HG03097 (cell line): ENCODE results near the gene KCNA5.

Experiments
- ATAC-seq: cut with Tn5 transposase; IDR thresholded peaks from one replicate; pipeline ENCODE4 v1.9.1; 2021; ENCODE audit not compliant: unreplicated experiment, low FRiP score

The KCNA5 gene

DNA sequence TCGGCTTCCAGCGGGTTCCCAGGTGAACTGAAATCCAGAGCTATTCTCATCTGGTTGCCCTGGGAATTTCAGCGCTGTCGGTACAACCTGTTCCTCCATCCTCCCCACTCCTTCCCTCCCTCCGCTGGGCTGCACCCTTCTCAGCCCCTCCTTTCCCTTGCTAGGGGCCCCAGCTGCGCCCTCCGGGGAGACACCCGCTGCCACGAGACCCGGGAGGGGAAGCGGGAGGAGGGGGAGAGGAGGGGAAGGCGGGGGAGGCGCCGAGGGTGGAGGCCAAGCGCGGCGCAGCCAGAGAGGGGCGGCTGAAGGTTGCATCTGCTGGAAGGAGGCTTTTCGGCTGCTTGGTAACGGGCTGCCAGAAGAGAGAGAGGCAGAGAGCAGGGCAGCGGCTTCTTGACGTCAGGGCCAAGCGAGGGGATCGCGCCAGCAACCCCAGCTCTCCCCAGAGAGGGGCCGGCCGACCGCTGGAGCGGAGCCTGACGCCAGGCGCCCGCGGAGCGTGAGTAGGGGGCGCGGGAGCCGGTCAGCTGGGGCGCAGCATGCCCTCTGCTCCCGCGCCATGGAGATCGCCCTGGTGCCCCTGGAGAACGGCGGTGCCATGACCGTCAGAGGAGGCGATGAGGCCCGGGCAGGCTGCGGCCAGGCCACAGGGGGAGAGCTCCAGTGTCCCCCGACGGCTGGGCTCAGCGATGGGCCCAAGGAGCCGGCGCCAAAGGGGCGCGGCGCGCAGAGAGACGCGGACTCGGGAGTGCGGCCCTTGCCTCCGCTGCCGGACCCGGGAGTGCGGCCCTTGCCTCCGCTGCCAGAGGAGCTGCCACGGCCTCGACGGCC lies at the start of gene KCNA5:
KCNA5 (plus strand) TSS at position 291 of the 831 bp plus-strand sequence; CDS start at position 560, 269 bp downstream.
- no peak for ATAC-seq

DNA sequence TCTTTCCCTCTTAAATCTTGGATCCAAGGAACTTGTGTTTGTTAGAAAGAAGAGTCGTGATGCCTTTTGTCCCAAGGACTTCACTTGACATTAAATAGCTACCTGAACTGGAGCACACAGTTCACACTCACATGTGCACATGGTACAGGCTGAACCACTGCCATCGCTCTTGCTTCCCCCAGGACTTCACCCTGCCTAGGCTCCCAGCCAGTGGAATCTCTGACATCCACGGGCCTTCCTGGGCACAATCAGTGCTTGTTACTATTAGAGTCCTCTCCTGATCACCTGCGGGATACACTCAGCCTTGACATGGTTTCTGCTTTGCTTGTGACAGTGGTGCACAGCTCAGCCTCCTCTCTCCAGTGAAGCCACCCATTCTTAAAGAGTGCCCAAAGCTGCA lies 49.1 kb upstream of the KCNA5 start:
- ATAC-seq: no peak

DNA sequence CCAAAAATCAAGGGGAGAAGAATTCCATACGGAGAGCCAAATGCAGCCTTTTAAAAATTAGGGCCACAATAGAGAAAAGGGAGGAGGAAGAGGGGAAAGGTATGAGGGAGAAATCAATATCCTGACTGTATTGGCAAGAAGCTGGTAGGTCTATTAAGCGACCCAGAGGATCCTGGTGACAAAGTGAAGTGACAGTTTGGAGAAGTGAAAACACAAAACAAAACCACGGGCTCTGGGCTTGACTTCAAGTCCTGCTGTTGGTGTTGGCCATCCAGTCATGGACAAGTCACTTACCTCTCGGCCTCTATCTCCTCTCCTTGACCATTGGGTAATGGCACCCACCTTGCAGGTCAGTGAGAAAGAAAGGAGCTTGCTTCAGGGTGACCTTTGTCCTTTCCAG lies 47.0 kb upstream of the KCNA5 start:
- ATAC-seq: no peak

DNA sequence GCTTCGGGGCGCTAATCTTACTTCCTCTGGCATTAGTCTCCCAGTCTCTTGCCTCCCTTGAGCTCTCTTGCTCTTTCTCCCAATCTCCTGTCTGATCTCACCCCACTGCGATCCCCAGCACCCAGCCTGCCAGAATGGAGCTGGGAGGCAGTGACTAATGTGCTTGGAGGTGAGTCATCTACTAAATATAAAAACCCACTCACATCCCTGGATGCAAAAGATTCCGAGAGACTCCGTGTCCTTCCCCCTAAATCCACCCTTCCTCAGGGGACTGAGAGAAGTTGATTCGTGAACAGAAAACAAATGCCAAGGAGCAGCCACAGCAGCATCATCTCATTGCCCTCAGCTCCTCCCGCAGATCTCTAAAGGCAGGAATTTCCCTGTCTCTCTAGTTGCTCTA lies 45.7 kb upstream of the KCNA5 start:
- ATAC-seq: no peak

DNA sequence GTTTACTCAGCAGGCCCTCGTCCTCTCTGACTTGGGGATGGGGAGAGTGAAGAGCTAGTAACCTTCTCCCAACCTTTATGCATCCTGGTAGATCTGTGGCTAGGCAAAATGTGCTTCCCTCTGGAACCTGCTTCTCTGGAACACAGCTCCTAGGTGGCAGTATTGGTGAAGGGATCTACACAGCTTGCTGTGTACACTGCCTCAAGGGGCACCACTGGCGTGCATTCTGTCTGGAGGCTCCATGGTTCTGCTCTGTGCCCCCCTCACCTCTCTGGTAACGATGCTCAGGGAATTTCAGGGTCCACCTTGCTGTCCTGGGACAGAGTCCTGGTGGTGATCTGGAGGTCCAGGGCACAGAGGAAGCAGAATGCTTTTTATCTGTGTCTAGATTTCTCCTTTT lies 43.5 kb upstream of the KCNA5 start:
- no peak for ATAC-seq

DNA sequence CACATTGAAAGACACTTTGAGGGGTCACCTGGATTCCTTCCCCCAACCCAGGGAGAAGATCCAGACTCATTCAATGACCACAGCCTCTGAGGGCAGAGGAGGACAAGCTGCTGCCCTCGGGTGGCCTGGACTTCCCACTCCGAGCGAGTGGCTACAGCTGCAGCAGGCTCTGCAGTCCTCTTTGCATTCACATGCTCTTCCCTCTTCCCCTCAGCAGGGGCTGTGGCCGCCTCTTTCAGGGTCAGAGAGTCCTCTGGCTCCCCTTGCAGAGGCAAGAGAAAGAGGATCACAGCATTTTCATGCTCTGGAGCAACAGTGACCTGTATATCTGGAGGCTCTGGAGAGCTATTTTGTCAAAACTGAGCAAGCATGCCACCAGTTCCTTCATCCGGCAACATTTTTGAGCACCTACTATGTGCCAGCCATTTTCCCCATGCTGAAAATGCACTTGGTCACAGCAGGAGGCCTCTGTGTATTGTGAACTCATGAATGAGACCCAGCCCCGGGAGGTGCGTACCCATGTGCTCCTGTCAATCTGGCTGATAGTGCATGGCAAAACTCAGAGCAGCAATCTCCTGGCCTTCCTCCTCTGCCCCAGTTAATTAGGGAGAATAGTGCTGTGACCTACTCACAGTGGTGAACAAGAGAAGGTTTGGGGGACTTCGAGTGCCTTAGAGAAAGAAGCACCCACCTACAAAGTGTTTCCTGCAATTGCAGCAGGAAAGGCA lies 42.9 kb upstream of the KCNA5 start:
- no peak for ATAC-seq

DNA sequence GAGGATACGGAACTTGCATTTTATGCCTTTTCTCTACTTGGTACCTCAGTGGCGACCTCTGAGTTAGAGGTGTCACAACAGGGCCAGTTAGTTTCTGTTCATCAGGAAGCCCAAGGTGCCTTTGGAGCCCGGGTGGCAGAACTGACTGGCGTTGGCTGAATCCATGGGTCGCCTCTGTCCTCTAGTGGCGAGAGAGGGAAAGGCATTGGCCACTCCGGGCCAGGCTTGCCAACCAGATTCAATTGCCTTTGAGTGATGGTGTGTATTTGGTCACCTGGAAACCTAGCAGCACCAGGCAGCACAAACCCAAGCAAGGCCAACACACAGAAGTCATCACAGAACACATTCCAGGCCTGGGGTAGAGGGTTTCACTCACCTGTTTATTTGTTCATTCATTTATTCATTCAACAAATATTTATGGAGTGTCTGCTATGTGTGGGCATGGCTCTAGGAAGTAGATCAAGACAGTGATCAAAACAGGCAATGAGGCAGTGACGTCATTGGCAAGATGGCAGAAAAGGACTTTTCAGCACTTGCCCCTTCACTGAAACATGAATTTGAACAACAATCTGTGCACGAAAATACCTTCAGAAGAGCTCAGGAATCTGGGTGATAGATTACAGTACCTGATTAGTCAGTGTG lies 40.5 kb upstream of the KCNA5 start:
- ATAC-seq: no peak

DNA sequence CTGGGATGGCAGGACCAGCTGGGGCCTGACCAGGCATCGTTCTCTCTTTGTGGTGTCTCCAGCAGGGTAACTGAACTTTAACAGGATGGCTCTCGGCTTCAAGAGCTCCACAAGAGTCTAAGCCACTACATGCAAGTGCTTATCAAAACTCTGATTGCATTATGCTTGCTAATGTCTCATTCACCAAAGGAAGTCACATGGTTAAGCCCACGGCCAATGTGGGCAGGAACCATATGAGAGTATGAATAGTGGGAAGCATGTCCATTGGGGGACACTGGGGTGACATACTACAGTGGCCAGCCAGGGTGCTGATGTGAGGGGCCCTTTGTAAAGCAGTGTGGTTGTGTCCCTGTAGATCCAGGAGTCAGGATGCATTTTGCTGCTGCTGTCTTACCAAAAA lies 35.0 kb upstream of the KCNA5 start:
- no peak for ATAC-seq

DNA sequence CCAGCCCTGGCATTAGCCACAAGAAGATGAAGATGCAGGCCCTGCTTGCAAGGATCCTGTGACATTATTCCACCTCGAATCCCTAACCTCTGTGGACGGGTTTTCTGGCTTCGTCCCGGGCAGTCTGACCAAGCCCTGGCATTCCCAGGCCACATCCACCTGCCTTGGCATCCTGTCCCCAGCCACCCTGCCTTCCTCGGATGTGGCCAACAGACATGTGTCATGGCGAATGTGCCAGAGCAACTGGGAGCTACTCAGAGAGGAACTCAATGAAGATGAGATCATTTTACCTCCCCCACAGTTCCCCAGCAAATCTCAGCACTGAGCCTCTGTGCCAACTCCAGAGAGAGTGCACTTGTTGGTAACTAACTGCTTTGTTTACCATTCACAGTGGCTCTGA lies 33.5 kb upstream of the KCNA5 start:
- ATAC-seq: no peak

DNA sequence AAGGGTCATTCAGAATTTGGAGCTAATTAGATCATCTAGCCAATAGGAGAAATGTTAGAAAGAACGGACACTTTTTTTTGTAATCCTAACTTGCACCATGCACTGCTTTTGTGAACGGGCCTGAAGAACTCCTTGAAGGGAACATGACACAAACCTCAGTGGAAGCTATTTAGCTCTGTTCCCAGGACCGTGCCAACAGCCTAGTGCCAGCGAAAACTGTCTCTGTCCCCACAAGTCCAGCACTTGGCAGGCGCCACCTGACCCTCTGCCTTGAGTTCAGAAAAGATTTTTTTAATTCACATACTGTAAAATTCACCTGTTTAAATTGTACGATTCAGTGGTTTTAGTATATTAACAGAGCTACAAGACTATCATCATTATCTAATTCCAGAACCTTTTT lies 31.3 kb upstream of the KCNA5 start:
- no peak for ATAC-seq

DNA sequence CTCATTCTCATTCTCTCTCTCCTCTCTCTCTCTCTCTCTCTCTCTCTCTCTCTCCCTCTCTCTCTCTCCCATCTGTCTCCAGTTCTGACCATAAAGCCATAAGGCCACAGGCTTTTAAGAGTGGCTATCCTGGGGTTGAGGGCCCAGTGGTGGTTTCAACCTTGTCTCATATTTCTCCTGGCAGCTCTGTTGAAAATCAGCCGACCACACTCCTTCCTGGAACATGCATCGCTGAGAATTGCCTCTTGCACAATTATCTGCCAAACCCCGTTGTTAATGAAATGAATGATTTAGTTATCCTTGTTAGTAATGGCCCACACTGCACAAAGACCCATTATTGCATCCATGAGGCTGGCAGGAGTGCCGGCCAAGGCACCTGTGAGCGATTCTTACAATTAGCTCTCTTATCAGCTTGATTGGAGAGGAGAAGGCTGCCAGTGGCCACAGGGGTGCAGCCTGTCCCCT lies 30.4 kb upstream of the KCNA5 start:
- ATAC-seq: no peak

DNA sequence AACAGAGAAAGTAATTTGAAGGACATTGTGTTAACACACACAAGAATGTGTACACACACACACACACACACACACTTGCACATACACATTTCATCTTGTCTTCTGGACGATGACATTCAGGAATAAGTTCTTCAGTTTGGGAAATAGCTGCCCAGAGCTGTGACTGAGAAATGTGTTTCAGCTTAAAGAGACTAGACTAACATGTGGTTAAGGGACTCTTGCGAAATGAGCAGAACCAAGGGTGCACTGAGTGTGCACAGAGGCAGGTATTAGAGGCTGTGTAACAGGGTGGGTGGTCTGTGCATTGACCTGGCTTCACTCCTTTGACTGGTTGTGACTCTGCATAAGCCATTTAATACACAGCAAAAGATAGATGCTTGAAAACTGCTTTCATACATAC lies 29.4 kb upstream of the KCNA5 start:
- ATAC-seq: no peak

DNA sequence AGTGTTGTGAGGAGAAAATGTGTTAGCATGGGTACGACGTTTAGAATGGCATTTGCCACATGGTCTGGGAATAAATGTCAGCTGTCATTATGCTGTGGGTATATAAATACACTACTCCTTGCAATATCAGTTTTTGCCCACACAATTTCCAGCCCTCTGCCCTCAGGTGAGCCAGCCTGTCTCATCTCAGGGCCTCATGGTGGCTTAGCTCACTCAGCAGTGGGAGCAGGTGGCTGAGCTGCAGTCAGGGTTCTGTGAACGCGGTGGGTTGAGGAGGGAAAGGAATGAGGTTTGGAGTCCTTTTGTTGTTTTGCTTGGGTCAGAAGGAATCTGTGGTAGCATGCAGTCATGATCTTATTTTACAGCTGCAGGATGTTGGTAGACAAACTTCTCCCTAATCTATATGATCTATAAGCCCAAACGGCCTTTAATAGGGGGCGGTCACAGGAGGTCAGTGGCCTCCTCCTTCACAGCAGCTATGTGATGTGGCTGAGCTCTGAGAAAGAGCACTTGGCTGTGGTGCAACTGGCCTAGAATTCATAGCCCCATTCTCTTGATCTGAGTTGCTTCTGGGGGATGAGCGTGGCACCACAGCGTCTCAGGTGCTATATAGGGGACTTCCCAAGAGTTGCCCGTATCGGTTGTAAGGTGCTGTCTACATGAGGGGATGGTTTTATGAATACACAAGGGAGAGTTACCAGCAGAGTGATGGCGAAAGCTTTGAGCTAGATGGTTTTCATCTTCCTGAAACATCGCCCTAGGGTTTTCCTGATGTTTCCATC lies 27.8 kb upstream of the KCNA5 start:
- no peak for ATAC-seq

DNA sequence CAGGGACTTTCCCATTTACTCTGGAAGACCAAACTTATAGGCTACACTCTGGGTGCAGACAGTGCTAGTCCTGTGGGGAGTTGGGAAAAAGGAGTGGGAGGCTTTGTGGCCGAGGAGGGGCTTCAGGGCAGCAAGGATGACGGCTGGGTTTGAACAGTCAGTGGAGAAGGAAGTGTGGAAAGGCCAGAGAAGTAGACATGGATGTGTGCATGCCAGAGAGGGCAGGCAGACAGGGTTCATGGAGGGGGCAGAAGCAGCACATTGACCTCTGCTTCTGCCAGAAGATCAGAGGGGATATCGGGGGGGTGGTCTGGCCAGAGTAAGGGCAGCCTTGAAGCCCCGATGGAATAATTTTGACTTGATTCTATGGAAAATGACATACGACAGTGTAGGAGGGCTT lies 27.2 kb upstream of the KCNA5 start:
- no peak for ATAC-seq

DNA sequence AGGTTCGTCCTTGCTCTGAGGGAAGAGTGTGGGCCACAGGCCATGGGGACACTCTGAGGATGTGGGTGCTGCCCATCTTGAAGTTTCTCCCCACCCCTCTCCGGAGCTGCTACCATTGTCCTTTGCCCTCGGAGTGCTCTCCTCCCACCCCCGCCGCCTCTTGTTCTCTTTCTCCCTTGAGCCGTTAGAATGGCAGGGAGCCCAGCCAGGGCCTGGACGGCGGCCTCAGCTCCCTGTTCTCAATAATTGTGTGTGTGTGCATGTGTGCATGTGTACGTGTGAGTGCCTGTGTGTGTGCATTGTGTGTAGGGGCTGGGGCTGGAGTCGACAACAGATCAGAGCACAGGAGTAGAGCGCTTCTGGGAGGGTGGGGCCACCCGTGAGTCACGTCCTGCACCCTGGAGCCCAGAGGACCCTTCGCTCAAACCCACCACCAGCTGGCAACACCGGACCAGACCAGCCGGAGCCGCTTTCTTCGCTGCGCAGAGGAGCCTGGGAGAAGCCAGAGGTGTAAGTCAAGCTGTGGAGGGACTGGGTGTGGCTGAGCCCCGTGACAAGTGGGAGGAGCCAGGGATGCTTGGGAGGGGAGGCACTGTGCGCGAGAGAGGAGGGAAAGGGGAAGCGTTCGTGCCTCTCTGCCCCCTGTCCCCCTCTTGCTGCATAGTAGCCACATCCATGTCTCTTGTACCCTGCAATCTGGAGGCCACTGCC lies 25.9 kb upstream of the KCNA5 start:
- ATAC-seq: no peak

DNA sequence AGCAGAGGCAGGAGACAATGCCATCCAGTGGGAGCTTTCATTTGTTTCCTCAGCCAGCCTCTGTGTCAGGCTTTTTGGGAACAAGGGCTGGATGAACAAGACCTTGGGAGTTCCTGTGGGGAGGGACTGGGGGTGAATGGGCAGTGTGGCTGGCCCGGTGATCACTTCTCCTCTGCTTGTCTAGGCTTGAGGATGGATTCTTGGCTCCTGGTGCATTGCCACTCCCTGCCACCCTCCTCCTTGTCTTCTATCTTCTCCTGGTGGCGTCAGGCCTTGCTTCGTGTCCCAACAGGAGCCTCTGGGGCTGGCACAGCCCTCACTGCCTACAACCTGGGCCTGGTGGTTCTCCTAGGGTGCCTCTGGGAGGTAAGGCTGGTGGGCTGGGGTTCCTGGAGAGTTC lies 25.0 kb upstream of the KCNA5 start:
- ATAC-seq: no peak

DNA sequence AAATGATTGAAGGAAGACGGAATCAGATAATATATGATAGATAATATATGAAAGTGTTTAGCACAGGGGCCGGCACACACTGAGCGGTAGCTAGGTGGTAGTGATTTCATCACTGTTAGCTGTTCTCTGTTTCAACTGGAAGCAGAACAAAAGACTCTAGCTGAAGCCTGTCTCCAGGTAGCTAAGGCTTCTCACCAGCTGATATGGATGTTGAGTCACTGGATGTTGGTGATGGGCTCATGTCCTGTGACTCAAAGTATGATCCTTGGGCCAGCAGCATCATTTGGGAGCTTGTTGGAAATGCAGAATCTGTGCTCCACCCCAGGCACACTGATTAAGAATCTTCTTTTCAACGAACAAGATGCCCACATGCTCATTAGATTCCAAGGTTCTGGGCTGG lies 21.7 kb upstream of the KCNA5 start:
- ATAC-seq: no peak

DNA sequence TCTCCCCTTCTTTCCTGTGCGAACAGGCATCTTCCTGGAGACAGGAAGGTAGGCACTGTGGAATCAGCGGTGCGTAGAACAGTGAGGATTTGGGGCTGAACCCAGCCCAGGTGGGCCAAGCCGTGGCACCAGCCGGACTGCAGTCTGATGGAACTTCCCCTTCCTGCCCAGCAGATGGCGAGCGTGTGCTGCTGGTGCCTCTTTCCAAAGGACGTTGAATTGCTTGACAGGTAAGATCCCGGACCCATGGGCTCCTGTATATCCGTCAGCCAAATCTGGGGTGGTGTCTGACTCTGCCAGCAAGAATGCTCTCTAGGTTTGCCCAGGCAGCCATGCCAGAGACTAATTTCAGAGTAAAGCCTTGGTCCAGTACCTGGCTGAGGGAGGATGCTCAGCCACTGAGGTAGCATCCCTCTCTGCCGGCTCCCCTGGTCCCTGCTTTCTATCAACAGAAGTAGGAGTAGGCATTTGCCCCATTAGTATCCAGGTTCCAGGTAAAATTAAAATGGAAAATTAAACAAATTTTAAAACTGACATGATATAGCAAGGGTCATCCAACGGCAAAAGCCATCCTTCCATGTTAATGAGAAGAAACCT lies 21.1 kb upstream of the KCNA5 start:
- ATAC-seq: no peak

DNA sequence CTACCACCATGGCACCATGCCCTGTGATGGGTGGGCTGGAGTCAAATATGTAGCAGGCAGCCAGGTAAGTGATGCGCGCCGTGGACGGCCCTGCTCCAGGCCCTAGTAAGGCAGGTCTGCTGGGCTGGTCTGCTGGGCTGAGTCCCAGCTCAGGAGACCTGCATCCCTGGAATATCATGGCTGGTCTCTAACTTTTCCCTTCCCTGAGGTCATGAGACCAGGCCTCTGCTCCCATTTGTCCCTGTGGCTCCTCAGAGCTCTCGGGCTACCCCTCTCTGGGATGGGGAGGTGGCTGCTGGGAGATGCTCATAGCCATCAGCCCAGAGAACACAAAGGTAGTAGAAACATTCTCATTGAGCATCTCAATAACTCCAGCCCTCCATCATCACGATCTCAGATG lies 19.8 kb upstream of the KCNA5 start:
- no peak for ATAC-seq
